HG03565 (cell line): ENCODE results near the gene PCDH8.

Experiments used
- ATAC-seq: cut with Tn5 transposase; IDR thresholded peaks from one replicate; pipeline ENCODE4 v1.9.1; 2021; ENCODE audit warnings: mild to moderate bottlenecking, moderate library complexity; ENCODE audit not compliant: unreplicated experiment

Gene PCDH8

DNA sequence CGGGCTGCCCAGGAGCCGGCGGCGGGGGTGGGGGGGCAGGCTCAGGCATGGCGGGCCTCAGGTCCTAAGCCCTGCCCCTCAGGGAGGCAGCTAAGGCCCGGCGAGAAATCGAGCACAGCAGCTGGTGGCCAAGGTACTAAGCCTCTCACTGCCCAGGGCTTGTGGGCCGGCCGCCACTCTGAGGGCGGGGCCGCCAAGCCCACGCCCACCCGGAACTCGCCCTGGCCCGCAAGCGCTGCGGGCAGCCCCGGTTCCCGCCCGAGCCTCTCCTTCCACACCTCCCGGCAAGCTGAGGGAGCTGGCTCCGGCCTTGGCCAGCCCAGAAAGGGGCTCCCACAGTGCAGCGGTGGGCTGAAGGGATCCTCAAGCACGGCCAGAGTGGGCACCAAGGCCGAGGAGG lies 33.1 kb downstream of the PCDH8 start:
- no peak for ATAC-seq

- no peak for ATAC-seq
Observed at GRCh38 chr13:52812941-52813340, 35.5 kb downstream of the PCDH8 start.

- no peak for ATAC-seq
Observed at GRCh38 chr13:52811841-52812240, 36.6 kb downstream of the PCDH8 start.

GRCh38 chr13:52810526-52810925 lies 37.9 kb downstream of the PCDH8 start:
- no peak for ATAC-seq

DNA sequence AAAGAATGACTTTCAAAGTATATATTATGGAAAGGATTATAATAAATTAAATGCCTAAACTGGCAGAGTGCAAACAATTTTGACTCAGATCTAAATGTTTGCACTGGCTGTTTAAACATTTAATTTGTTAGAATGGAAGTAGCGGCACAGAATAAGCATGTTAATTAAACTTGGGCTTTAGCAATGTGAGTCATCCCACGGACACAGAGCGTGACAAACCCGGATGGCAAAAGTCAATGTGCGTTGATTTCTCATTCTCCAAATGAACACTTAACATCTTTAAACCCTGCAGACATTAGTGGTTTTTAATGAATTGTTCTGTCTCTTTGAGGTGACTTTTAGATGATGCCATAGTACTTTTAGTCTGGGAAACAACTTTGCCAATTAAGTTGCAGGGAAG lies 38.4 kb downstream of the PCDH8 start:
- no peak for ATAC-seq

DNA sequence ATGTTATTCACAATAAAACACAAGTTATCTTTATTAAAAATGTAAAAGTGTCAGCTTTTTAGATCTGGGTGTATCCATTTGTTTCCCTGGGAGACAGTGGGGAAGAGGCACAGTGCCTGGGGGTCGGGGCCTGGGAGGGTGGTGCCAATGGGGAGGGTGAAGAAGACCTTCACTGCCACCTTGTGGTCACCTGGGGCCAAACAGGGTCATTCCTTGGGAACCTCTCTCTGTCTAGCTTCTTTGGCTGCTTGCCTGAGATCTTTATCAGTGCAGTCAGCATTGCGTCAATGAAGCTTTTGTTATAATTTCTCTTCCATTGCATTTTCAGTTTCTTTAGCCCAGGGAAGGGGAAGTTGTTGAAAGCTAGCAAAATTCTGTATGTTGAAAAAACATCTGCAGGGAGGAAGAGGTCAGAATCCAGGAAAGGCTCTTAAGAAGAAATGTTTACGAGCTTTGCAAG lies 39.1 kb downstream of the PCDH8 start:
- ATAC-seq: peak; percentile 77

GRCh38 chr13:52808842-52809219 lies 39.6 kb downstream of the PCDH8 start:
- ATAC-seq: no peak

- ATAC-seq: no peak
Observed at GRCh38 chr13:52806029-52806428, 42.4 kb downstream of the PCDH8 start.

GRCh38 chr13:52804202-52804641 lies 44.2 kb downstream of the PCDH8 start:
- ATAC-seq: no peak

- ATAC-seq: no peak
Observed at GRCh38 chr13:52800856-52801255, 47.6 kb downstream of the PCDH8 start.

DNA sequence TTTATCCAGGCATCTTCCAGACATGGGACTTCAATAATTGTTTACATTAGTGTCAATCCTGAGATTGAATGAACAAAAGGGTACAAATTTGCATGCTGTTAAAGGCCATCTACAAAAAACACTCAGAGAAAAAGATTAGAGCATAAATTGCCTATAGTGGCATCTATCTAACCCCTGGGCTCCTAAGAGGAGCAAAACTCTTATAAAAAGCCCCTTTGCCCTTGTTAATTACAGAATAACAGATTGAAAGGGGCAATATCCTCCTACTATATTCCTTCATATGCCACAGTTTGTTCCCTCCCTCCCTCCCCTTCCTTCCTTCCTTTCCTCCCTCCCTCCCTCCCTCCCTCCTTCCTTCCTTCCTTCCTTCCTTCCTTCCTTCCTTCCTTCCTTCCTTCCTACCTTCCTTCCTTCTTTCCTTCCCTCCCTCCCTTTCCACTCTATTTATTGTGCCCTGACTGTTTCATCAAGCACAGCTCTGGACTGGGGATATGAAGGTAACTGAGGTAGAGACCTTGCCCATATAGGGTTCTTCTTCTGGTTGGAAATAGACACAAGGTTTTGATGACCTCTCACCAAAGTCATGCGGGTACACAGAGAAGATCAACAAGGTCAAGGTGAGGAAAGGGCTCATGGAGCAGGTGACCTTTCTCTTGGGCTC lies 49.5 kb downstream of the PCDH8 start:
- no peak for ATAC-seq

DNA sequence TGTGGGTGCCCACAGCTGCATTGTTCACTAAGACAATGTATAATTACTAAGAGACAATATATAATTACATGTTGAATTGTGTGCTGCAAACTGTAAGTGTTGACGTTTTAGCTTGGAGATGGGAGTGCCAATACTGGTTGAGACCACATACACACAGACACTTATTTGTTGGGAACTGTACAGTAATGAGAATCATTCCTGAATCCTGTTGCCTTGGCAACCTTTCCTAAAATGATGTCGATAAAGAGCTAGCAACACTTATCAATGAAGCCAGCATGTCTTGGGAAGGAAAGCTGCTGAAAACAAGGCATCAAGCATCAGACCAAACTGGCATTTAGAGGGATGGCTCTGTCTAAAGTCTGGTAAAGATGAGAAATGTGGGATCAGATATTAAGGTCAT lies 51.3 kb downstream of the PCDH8 start:
- no peak for ATAC-seq

- no peak for ATAC-seq
Observed at GRCh38 chr13:52794589-52794988, 53.9 kb downstream of the PCDH8 start.

DNA sequence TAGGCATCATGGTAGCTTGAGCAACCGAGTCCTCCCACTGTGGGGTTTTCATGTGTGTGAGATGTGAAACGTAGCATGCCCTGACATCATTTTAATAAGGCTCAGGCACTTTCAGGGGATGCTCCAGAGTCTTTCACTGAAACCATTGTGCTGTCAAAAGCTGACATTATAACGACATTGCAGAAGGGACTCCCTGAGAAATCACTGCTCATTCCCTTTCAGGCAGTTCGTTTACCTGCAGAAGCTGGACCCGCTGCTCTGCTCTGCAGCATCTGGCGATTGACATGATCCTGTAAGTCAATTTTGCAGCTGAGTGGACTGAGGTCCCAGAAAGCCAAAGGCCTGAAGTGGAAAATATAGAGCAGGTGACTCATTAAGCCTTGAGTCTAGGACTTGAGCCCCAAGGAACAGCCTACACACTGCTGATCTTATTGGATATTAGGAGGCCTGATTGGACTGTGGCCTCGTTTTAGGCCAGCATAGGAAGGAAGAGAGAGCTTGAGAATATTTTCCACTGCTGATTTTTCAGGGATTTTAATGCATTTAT lies 54.9 kb downstream of the PCDH8 start:
- no peak for ATAC-seq
